HEK293T (cell line): Measurements from ENCODE around the gene SENP5.

Experiments used
- CTCF ChIA-PET: fragments of 350-600 bp; formaldehyde crosslinking; extraction: SDS; loops from one replicate; lab custom pipeline; 2021; ENCODE audit warnings: antibody characterized with exemption, inconsistent platforms; lab: Yijun Ruan, JAX
- POLR2A ChIA-PET: fragments of 350-600 bp; formaldehyde crosslinking; extraction: SDS; loops from one replicate; lab custom pipeline; 2020; ENCODE audit warnings: antibody characterized with exemption, inconsistent platforms; lab: Yijun Ruan, JAX
- DNase-seq: peaks from one replicate; pipeline ENCODE4 v3.0.0; 2012; ENCODE audit warnings: mixed read lengths; ENCODE audit errors: extremely low spot score
- ARNT ChIP-seq: fragments of 450-650 bp; IDR thresholded peaks from 2 replicates; pipeline ENCODE4 v1.6.1; 2017; ENCODE audit warnings: mild to moderate bottlenecking
- BHLHE40 ChIP-seq: fragments of 450-650 bp; IDR thresholded peaks from 2 replicates; pipeline ENCODE4 v1.6.1; 2016; ENCODE audit warnings: mild to moderate bottlenecking, moderate library complexity, borderline replicate concordance
- CTBP1 ChIP-seq: fragments of 450-650 bp; IDR thresholded peaks from 2 replicates; pipeline ENCODE4 v1.6.1; 2016; ENCODE audit warnings: borderline replicate concordance
- ELF4 ChIP-seq: fragments of 450-650 bp; IDR thresholded peaks from 2 replicates; pipeline ENCODE4 v1.6.1; 2017; ENCODE audit warnings: antibody characterized with exemption
- FOXA1 ChIP-seq: fragments of 450-650 bp; IDR thresholded peaks from 2 replicates; pipeline ENCODE4 v1.6.1; 2016; ENCODE audit warnings: mild to moderate bottlenecking
- FOXK2 ChIP-seq: fragments of 450-650 bp; IDR thresholded peaks from 2 replicates; pipeline ENCODE4 v1.6.1; 2016; ENCODE audit warnings: mild to moderate bottlenecking
- FOXM1 ChIP-seq: fragments of 450-650 bp; IDR thresholded peaks from 2 replicates; pipeline ENCODE4 v1.6.1; 2017; ENCODE audit warnings: mild to moderate bottlenecking, borderline replicate concordance
- HDGF ChIP-seq: fragments of 450-650 bp; IDR thresholded peaks from 2 replicates; pipeline ENCODE4 v1.6.1; 2017; ENCODE audit warnings: antibody characterized with exemption, borderline replicate concordance
- L3MBTL2 ChIP-seq: fragments of 450-650 bp; conservative IDR thresholded peaks from 2 replicates; pipeline ENCODE4 v1.6.1; 2016; ENCODE audit warnings: mild to moderate bottlenecking
- LEF1 ChIP-seq: fragments of 450-650 bp; IDR thresholded peaks from 2 replicates; pipeline ENCODE4 v1.6.1; 2017; ENCODE audit warnings: mild to moderate bottlenecking, borderline replicate concordance
- NFRKB ChIP-seq: fragments of 450-650 bp; IDR thresholded peaks from 2 replicates; pipeline ENCODE4 v1.6.1; 2016; ENCODE audit warnings: mild to moderate bottlenecking, moderate library complexity
- PKNOX1 ChIP-seq: fragments of 450-650 bp; IDR thresholded peaks from 2 replicates; pipeline ENCODE4 v1.6.1; 2016
- SP1 ChIP-seq: fragments of 450-650 bp; IDR thresholded peaks from 2 replicates; pipeline ENCODE4 v1.6.1; 2017
- SUZ12 ChIP-seq: fragments of 450-650 bp; IDR thresholded peaks from 2 replicates; pipeline ENCODE4 v1.6.1; 2016; ENCODE audit warnings: mild to moderate bottlenecking
- TARDBP ChIP-seq: fragments of 450-650 bp; IDR thresholded peaks from 2 replicates; pipeline ENCODE4 v1.6.1; 2016
- ZNF384 ChIP-seq: fragments of 450-650 bp; IDR thresholded peaks from 2 replicates; pipeline ENCODE4 v1.6.1; 2016

Gene SENP5

GRCh38 chr3:196902296-196902695 lies 34.6 kb downstream of the SENP5 start:
- TF ChIP-seq TARDBP (no peak), ARNT (no peak), FOXM1 (no peak), SUZ12 (no peak), ZNF384 (no peak), CTBP1 (no peak), SP1 (no peak)
- POLR2A ChIA-PET: no interaction called here
- DNase-seq: no peak
- CTCF ChIA-PET: no interaction called here

DNA sequence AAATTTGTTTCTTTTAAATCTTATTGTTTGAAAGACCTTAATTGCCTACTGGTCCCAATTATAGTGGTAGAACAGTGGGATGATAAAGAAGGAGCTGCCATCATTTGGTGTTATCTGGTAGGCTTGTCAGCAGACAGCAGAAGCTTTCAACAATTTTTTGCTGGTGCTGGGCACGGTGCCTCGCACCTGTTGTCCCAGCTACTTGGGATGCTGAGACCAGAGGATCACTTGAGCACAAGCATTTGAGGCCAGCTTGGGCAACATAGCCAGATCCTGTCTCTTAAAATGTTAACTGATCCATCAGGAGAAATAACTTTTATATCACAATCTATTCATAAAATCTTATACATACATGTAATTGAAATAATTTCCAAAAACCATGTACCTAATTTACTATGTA lies 36.0 kb downstream of the SENP5 start:
- TF ChIP-seq L3MBTL2: no peak
- TF ChIP-seq CTBP1: no peak
- TF ChIP-seq FOXK2: no peak
- TF ChIP-seq TARDBP: no peak
- TF ChIP-seq NFRKB: no peak
- TF ChIP-seq BHLHE40: no peak
- no peak for TF ChIP-seq ARNT
- TF ChIP-seq FOXM1: no peak
- TF ChIP-seq HDGF: no peak
- no peak for TF ChIP-seq SP1
- TF ChIP-seq FOXA1: no peak
- TF ChIP-seq ZNF384: no peak
- no peak for TF ChIP-seq SUZ12
- TF ChIP-seq LEF1: no peak
- TF ChIP-seq PKNOX1: no peak
- TF ChIP-seq ELF4: no peak
- ChIA-PET POLR2A (no interaction called here), CTCF (no interaction called here)
- no peak for DNase-seq

GRCh38 chr3:196914866-196915265 lies 47.1 kb downstream of the SENP5 start:
- ChIA-PET CTCF (no interaction called here), POLR2A (no interaction called here)
- no peak for DNase-seq
- TF ChIP-seq BHLHE40 (no peak), HDGF (no peak), ARNT (no peak), SP1 (no peak)

DNA sequence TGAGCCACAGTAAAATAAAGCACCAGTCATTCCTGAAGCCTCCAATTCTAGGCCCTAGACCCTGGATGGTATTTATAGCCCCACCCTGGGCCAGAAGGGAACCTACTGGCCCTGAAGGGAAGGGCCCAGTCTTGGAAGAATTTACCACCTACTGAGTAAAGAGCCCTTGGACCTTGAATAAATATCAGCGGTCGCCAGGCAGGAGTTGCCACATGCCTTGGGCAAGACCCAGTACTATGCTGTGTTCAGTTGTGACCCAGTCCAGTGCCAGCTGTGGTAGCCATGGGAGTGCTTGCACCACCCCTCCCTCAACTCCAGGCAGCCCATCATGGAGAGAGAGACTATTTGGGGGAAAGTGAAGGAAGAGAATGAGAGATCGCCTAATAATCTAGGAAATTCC lies 47.7 kb downstream of the SENP5 start:
- ChIA-PET POLR2A (no interaction called here), CTCF (no interaction called here)
- TF ChIP-seq L3MBTL2: no peak
- no peak for TF ChIP-seq FOXA1
- TF ChIP-seq PKNOX1: no peak
- DNase-seq: no peak

DNA sequence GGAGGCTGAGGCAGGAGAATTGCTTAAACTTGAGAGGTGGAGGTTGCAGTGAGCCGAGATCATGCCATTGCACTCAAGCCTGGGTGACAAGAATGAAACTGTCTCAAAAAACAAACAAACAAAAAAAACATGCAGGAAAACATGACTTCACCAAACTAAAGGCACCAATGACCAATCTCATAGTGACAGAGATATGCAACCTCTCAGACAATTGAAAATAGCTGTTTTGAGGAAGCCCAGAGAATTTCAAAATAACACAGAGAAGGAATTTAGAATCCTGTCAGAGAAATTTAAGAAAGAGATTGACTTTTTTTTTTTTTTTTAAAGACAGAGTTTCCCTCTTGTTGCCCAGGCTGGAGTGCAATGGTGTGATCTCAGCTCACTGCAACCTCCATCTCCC lies 48.5 kb downstream of the SENP5 start:
- TF ChIP-seq NFRKB (no peak), LEF1 (no peak), BHLHE40 (no peak), TARDBP (no peak), SUZ12 (no peak)
- ChIA-PET CTCF (no interaction called here), POLR2A (no interaction called here)
- no peak for DNase-seq

DNA sequence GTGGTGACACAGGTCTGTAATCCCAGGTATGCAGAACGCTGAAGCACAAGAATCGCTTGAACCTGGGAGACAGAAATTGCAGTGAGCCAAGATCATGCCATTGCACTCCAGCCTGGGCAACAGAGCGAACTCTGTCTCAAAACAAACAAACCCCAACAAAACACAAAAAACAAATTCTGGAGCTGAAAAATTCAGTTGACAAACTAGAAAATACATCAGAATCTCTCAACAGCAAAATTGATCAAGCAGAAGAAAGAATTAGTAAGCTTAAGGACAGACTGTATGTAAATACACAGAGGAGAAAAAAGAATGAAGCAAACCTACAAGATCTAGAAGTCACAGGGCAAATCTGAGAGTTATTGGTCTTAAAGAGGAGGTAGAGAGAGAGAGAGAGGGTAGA lies 49.3 kb downstream of the SENP5 start:
- POLR2A ChIA-PET: no interaction called here
- CTCF ChIA-PET: no interaction called here

DNA sequence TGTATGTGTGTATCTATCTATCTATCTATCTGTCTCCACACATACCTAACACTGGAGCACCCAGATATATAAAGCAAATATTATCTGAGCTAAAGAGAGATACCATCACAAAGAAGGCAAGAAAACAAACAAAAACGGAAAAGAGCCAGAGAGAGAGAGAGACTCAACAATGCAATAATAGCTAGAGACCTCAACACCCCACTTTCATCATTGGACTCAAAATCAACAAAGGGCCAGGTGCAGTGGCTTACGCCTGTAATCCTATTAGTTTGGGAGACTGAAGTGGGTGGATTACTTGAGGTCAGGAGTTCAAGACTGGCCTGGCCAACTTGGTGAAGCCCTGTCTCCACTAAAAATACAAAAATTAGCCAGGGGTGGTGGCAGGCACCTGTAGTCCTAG lies 51.2 kb downstream of the SENP5 start:
- ChIA-PET CTCF (no interaction called here), POLR2A (no interaction called here)
- TF ChIP-seq CTBP1 (no peak), FOXA1 (no peak), FOXK2 (no peak), LEF1 (no peak), FOXM1 (no peak), SP1 (no peak), TARDBP (no peak), BHLHE40 (no peak), HDGF (no peak), ELF4 (no peak), ZNF384 (no peak), L3MBTL2 (no peak), SUZ12 (no peak), NFRKB (no peak), PKNOX1 (no peak), ARNT (no peak)
- DNase-seq: no peak

More for the DNA sequence above, 49.3 kb downstream of the SENP5 start:
- DNase-seq: no peak
- TF ChIP-seq PKNOX1: no peak
